HL-60 (cell line): ENCODE results near the gene IL32.

Experiments used
- DNase-seq, 2 experiments: peaks; one replicate each; pipeline ENCODE4 v3.0.0-alpha.2; 2010 to 2020; ENCODE audit warnings: low read depth in 1 of 2, low spot score in 1 of 2
- H3K27ac ChIP-seq: fragments of 250-450 bp; sonication (Bioruptor Pico); replicated peaks from 2 replicates; pipeline ENCODE4 v1.5.1; 2020; ENCODE audit warnings: mild to moderate bottlenecking, moderate library complexity
- H3K27me3 ChIP-seq: fragments of 250-450 bp; sonication (Bioruptor Pico); 2 replicates; pipeline ENCODE4 v1.5.1; 2021; ENCODE audit warnings: mild to moderate bottlenecking, moderate library complexity; ENCODE audit not compliant: insufficient read depth, poor library complexity, severe bottlenecking
- H3K4me3 ChIP-seq: replicated peaks from 2 replicates; pipeline ENCODE4 v1.5.1; 2011; ENCODE audit warnings: mild to moderate bottlenecking, control low read depth, low read length; ENCODE audit not compliant: insufficient read depth
- CTCF ChIP-seq: IDR thresholded peaks from one replicate; pipeline ENCODE4 v1.5.1; 2011; ENCODE audit warnings: low read length, control low read depth, inconsistent platforms; ENCODE audit not compliant: insufficient read depth
- GABPA ChIP-seq: IDR thresholded peaks from 2 replicates; pipeline ENCODE4 v1.6.1; 2012; ENCODE audit warnings: low read depth
- POLR2AphosphoS5 ChIP-seq: IDR thresholded peaks from 2 replicates; pipeline ENCODE4 v1.6.1; 2012; ENCODE audit warnings: low read depth
- REST ChIP-seq: IDR thresholded peaks from 2 replicates; pipeline ENCODE4 v1.6.1; 2012; ENCODE audit warnings: low read depth; ENCODE audit not compliant: insufficient replicate concordance
- SPI1 ChIP-seq: IDR thresholded peaks from 2 replicates; pipeline ENCODE4 v1.6.1; 2012; ENCODE audit warnings: low read depth, mild to moderate bottlenecking, borderline replicate concordance
- long read RNA-seq: library from polyadenylated mRNA; unstranded; transcript quantifications from one replicate; pipeline ENCODE4 v2.0.0, GENCODE V29; 2020

IL32 gene
- long read RNA-seq, partial matches to known transcripts: 0 of 2 reads
- long read RNA-seq, other reads (novel, unspliced or antisense): 2 of 2 reads

DNA sequence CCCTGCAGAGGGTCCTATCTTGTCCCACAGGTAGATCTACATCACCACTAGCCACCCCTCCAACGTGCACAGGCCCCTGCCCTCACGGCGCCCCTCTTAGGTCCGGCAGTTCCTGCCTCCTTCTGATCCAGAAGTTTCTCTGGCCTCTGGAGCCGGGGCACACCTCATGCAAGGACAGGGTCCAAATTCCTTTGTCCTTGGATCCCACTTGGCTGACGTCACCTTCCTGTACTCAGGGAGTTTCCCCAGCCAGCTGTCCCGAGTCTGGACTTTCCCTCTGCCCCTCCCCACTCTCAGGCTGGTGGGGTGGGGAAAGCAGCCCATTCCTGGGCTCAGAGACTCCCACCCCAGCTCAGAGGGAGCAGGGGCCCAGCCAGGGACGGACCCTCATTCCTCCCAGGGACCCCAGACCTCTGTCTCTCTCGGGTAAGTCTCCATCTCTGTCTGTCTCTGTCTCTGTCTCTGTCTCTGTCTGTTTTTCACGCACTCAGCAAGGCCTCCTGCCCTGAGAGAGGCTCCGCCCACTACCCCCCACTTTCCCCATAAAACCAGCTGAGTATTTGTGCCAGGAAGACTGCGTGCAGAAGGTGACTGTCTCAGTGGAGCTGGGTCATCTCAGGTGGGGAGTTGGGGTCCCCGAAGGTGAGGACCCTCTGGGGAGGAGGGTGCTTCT lies at the start of gene IL32:
IL32 (plus strand) TSS at position 572 of the 673 bp plus-strand sequence. CDS start 172 bp downstream, outside the sequence.
- TF ChIP-seq POLR2AphosphoS5 (no peak), GABPA (no peak), SPI1 (no peak), REST (no peak), CTCF (no peak)
- Histone ChIP-seq H3K4me3 (no peak within 1 kb of the TSS), H3K27ac (no peak within 1 kb of the TSS), H3K27me3 (no peaks in the 10 kb centered on the region)
- no peak for DNase-seq

GRCh38 chr16:3015865-3016521 lies 49.4 kb upstream of the IL32 start:
- H3K27me3 ChIP-seq: no peaks in the 10 kb centered on the region
- TF ChIP-seq CTCF (no peak), REST (no peak), SPI1 (no peak), GABPA (no peak), POLR2AphosphoS5 (no peak)
- H3K27ac ChIP-seq: no peak overlapping the region
- no peak overlapping the region for H3K4me3 ChIP-seq
- no peak for DNase-seq

GRCh38 chr16:3017344-3017743 lies 48.1 kb upstream of the IL32 start:
- no peak overlapping the region for H3K27ac ChIP-seq
- no peak overlapping the region for H3K4me3 ChIP-seq
- no peak for DNase-seq
- H3K27me3 ChIP-seq: no peaks in the 10 kb centered on the region
- no peak for TF ChIP-seq POLR2AphosphoS5
- no peak for TF ChIP-seq REST
- no peak for TF ChIP-seq CTCF
- TF ChIP-seq GABPA: no peak
- no peak for TF ChIP-seq SPI1
